Measurements from ENCODE around the gene VARS1. TPM values are rescaled to one million over a fixed set of nuclear protein-coding genes. Genes with fewer than 3 reads are reported as not detected.
A peak's percentile ranks its signal among the peaks of the same experiment; 100 is the strongest.
"Not testable (repeated sequence)": the region's sequence is repeated elsewhere in the genome, so short reads cannot be mapped to it uniquely, and the experiment has no call there.

Gene VARS1
- total and polyA plus RNA-seq, 2 of the 4 experiments (the other 2 are of a cell fraction), result 41.2 to 42.0 TPM

DNA sequence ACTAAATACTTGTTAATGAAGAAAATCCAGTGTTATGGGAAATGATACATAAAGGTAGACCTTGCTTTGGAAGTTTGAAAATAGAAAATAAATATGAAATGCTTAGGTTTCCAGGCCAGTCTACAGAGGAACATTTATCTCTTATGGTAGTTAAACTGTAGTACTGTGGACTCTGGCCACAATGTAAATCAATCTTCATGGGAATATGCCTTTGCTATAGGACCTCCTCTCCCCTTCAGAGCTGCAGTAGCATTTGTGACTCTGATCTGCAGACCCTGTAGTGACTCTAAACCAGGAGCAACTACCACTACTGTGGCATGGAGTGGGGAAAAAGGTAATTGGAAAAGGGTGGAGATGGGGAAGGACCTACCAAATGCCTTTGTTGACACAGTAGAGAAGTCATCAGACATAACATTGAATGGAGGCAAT, 24.3 kb upstream of the VARS1 start:
- no peak overlapping the region for H3K27ac ChIP-seq (ENCODE audit: insufficient read depth, low read length)
- POLR2A ChIA-PET (ENCODE audit: unreplicated experiment), result no interaction called here

DNA sequence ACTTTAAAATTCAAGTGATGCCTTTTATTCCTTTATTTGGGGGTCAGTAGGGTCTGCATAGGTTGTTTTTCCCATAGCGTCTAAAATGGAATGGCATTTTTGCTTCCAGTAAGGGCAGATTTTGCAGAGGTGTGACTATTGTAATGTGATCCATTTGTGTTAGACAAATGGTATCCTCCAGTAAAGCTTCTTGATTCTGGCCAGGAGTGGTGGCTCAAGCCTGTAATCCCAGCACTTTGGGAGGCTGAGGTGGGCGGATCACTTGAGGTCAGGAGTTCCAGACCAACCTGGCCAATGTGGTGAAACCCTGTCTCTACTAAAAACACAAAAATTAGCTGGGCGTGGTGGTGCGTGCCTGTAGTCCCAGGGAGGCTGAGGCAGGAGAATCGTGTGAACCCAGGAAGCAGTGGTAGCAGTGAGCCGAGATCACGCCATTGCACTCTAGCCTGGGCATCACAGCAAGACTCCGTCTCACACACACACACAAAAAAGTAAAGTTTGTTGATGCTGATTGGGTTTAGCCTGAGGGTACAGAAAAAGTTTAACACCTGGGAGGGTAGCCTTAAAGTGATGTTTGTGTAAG, 22.5 kb upstream of the VARS1 start:
- 86% methylated on average over 1 of the region's 8 CpGs; no CpG with 5 or more reads in 1 of the 2 experiments for WGBS, 2 experiments (ENCODE audit: extremely low coverage in 2 of 2, insufficient read length in 1 of 2)
- peak overlapping the region; percentile 75 for H3K4me2 ChIP-seq (ENCODE audit: low read depth, low read length)
- H2AK9ac ChIP-seq (replicated peaks; ENCODE audit: low read depth, low read length, poor library complexity); H3K4me3 ChIP-seq (ENCODE audit: insufficient read depth, low read depth, low read length); H2BK15ac ChIP-seq (ENCODE audit: low read depth, low read length); H3K56ac ChIP-seq (ENCODE audit: extremely low read depth, insufficient read depth, low read length); H3K9me1 ChIP-seq (ENCODE audit: insufficient read depth, low read length); dilution Hi-C loops (cut with HindIII; ENCODE audit: low sequenced_read_pairs, unreplicated experiment); H3K4me1 ChIP-seq (ENCODE audit: control insufficient read depth, insufficient read depth, low read length); intact Hi-C loops (cut with micrococcal nuclease); CTCF ChIA-PET; ATAC-seq (ENCODE audit: low read depth); H3K4ac ChIP-seq (ENCODE audit: low read depth, low read length); H3K9ac ChIP-seq (ENCODE audit: low read depth, low read length); H2AK5ac ChIP-seq (ENCODE audit: low read depth, low read length); H2BK120ac ChIP-seq (ENCODE audit: low read depth, low read length); H4K8ac ChIP-seq (ENCODE audit: low read depth in 2 of 2, low read length in 2 of 2); H3K18ac ChIP-seq (ENCODE audit: low read depth, low read length); H3K9me3 ChIP-seq (ENCODE audit: control insufficient read depth, insufficient read depth, low read length); POLR2A ChIA-PET (ENCODE audit: unreplicated experiment); H4K20me1 ChIP-seq (ENCODE audit: insufficient read depth, low read length); BruUV-seq (replicated peaks); H3K27ac ChIP-seq (ENCODE audit: insufficient read depth, low read length); DNase-seq; H4K91ac ChIP-seq (ENCODE audit: insufficient read depth, low read depth, low read length); H3K27me3 ChIP-seq (ENCODE audit: control insufficient read depth, insufficient read depth, low read length); H3K36me3 ChIP-seq (ENCODE audit: control insufficient read depth, insufficient read depth, low read length); in situ Hi-C loops (cut with MboI; ENCODE audit: low sequenced_read_pairs); H2BK20ac ChIP-seq (ENCODE audit: low read depth, low read length); H4K5ac ChIP-seq (ENCODE audit: low read depth, low read length); H2AFZ ChIP-seq (replicated peaks; ENCODE audit: low read length, poor library complexity): not testable (repeated sequence)
- peak overlapping the region; percentile 31 for H2BK5ac ChIP-seq (ENCODE audit: low read depth, low read length, poor library complexity, severe bottlenecking)
- peaks cover 10 to 50% of the 10 kb centered on the region in 2 experiments; a peak in 3 of 4 replicates for H3K79me1 ChIP-seq (ENCODE audit: low read depth in 1 of 2, low read length in 2 of 2)
- 0 out of 2 replicates have a peak overlapping the region, but pooled peaks have one; percentile 59 for H3K14ac ChIP-seq (replicated peaks; ENCODE audit: low read depth, low read length)
- H3K23ac ChIP-seq (ENCODE audit: low read depth, low read length), result peak overlapping the region; percentile 13; the same call in 1 of the 2 replicates

More for the DNA sequence above, 24.3 kb upstream of the VARS1 start:
- Histone ChIP-seq H2BK15ac (ENCODE audit: low read depth, low read length) (no peak overlapping the region), H3K79me1 (ENCODE audit: low read depth in 1 of 2, low read length in 2 of 2) (peaks cover 10 to 47% of the 10 kb centered on the region in 2 experiments), H2BK20ac (ENCODE audit: low read depth, low read length) (no peak overlapping the region), H2BK5ac (ENCODE audit: low read depth, low read length, poor library complexity, severe bottlenecking) (peak overlapping the region; percentile 25), H3K4ac (ENCODE audit: low read depth, low read length) (no peak overlapping the region), H3K56ac (ENCODE audit: extremely low read depth, insufficient read depth, low read length) (no peak overlapping the region), H4K8ac (ENCODE audit: low read depth in 2 of 2, low read length in 2 of 2) (0 out of 4 replicates have a peak overlapping the region, but pooled peaks of 1 of the 2 experiments have one; percentile 6), H3K9me3 (ENCODE audit: control insufficient read depth, insufficient read depth, low read length) (no peaks in the 10 kb centered on the region), H2AK5ac (ENCODE audit: low read depth, low read length) (peak overlapping the region; percentile 56; the same call in 1 of the 2 replicates), H2BK120ac (ENCODE audit: low read depth, low read length) (no peak overlapping the region), H3K4me1 (ENCODE audit: control insufficient read depth, insufficient read depth, low read length) (peaks cover 6% of the 10 kb centered on the region), H3K9me1 (ENCODE audit: insufficient read depth, low read length) (peaks cover 7% of the 10 kb centered on the region), H3K23ac (ENCODE audit: low read depth, low read length) (0 out of 2 replicates have a peak overlapping the region, but pooled peaks have one; percentile 5), H3K4me3 (ENCODE audit: insufficient read depth, low read depth, low read length) (no peak overlapping the region), H3K9ac (ENCODE audit: low read depth, low read length) (no peak overlapping the region), H4K20me1 (ENCODE audit: insufficient read depth, low read length) (no peaks in the 10 kb centered on the region; the same call in 1 of the 2 replicates), H3K4me2 (ENCODE audit: low read depth, low read length) (0 out of 2 replicates have a peak overlapping the region, but pooled peaks have one; percentile 5), H3K36me3 (ENCODE audit: control insufficient read depth, insufficient read depth, low read length) (no peaks in the 10 kb centered on the region), H4K5ac (ENCODE audit: low read depth, low read length) (no peak overlapping the region), H3K14ac (replicated peaks; ENCODE audit: low read depth, low read length) (no peak overlapping the region), H2AK9ac (replicated peaks; ENCODE audit: low read depth, low read length, poor library complexity) (no peak overlapping the region), H4K91ac (ENCODE audit: insufficient read depth, low read depth, low read length) (no peak overlapping the region), H3K27me3 (ENCODE audit: control insufficient read depth, insufficient read depth, low read length) (no peaks in the 10 kb centered on the region), H2AFZ (replicated peaks; ENCODE audit: low read length, poor library complexity) (no peak overlapping the region), H3K18ac (ENCODE audit: low read depth, low read length) (no peak overlapping the region)
- BruUV-seq (replicated peaks), result no TSS peak
- CTCF ChIA-PET, result interaction anchor here (0.6 kb wide), 2 partner anchors 21 to 50 kb away, joined by 5 to 6 read pairs; no protein-coding TSS in a partner anchor
- TF ChIP-seq MAFK (IDR thresholded peaks at IDR 0.05; ENCODE audit: low read depth, low read length) (no peak), FOS (IDR thresholded peaks at IDR 0.05; ENCODE audit: low read depth, low read length) (no peak), POLR2A (IDR thresholded peaks at IDR 0.05; ENCODE audit: low read depth, low read length) (no peak)
- intact Hi-C loops (cut with micrococcal nuclease), result no loop called here
- ATAC-seq (ENCODE audit: low read depth) (no peak), DNase-seq (no peak)
- in situ Hi-C loops (cut with MboI; ENCODE audit: low sequenced_read_pairs), result no loop called here
- dilution Hi-C loops (cut with HindIII; ENCODE audit: low sequenced_read_pairs, unreplicated experiment), result no loop called here

All from IMR-90 (cell line).